ENCODE data around the gene NRGN.

Gene NRGN

DNA sequence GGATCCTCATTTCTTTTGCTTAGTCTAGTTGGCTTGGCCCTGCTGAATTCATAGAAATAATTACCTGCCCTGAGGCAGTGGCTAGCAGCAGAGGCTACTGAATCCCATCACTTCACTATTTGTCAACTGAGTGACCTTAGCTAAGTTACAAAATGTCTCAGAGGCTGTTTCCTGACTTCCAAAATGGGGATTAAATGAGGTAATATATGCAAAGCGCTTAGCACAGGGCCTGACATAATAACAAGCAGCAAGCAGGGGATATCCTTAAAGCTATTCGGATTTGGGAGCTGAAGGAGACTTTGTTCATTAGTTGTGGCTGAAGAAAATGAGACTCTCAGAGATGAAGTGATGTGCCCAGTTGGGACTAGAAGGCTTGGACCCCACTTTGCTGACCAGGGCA is 2.8 kb downstream of the NRGN start:
- Histone ChIP-seq H3K4me1 (ENCODE audit: control insufficient read depth, insufficient read depth, low read length) (peaks cover 19% of the 10 kb centered on the region), H3K9me3 (replicated peaks; ENCODE audit: low read length) (no peaks in the 10 kb centered on the region), H3K4me3 (ENCODE audit: low read length) (no peak overlapping the region), H3K27me3 (ENCODE audit: control insufficient read depth, insufficient read depth, low read length) (peaks cover 8% of the 10 kb centered on the region), H3K4me2 (ENCODE audit: low read length) (no peak overlapping the region), H3K9ac (ENCODE audit: low read depth, low read length) (no peak overlapping the region), H3K36me3 (ENCODE audit: insufficient read depth, low read length) (no peaks in the 10 kb centered on the region)

GRCh38 chr11:124743050-124743449 is 3.3 kb downstream of the NRGN start:
- H3K27me3 ChIP-seq (ENCODE audit: control insufficient read depth, insufficient read depth, low read length): peaks cover 6% of the 10 kb centered on the region
- peaks cover 19% of the 10 kb centered on the region for H3K4me1 ChIP-seq (ENCODE audit: control insufficient read depth, insufficient read depth, low read length)
- no peak overlapping the region for H3K9ac ChIP-seq (ENCODE audit: low read depth, low read length)
- H3K36me3 ChIP-seq (ENCODE audit: insufficient read depth, low read length): no peaks in the 10 kb centered on the region
- H3K9me3 ChIP-seq (replicated peaks; ENCODE audit: low read length): no peaks in the 10 kb centered on the region
- H3K4me2 ChIP-seq (ENCODE audit: low read length): no peak overlapping the region
- H3K4me3 ChIP-seq (ENCODE audit: low read length): no peak overlapping the region

- no peak overlapping the region for H3K4me3 ChIP-seq (ENCODE audit: low read length)
- H3K4me1 ChIP-seq (ENCODE audit: control insufficient read depth, insufficient read depth, low read length): peaks cover 24% of the 10 kb centered on the region
Observed at GRCh38 chr11:124745270-124745834, 5.6 kb downstream of the NRGN start.

DNA sequence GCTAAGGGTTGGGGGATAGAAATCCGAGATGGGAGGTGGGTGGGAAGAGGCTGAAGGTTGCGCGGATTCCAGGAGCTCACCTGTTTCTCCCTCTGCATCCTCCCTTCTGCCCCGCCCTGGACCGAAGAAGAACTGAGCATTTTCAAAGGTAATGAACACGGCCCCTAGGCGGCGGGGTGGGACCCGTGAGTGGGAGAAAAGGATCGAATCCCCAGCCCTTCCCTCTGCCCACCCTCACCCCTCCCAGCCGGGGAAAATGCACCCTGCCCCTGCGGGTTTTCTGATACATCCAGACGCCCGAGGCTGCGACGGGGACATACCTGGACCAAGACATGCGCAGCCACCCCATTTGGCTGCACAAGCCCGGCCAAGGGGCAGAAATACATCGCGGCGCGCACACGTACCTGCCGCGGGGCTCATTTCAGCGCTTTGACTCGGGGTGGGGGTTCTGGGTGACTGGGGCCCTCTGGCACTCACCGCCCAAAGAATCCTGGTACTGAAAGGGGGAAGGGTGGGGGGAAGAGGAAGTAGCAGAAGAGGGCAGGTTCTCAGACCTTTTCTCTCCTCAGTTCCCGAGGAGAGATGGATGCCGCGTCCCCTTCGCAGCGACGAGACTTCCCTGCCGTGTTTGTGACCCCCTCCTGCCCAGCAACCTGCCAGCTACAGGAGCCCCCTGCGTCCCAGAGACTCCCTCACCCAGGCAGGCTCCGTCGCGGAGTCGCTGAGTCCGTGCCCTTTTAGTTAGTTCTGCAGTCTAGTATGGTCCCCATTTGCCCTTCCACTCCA is 6.3 kb downstream of the NRGN start:
- Histone ChIP-seq H3K27me3 (ENCODE audit: control insufficient read depth, insufficient read depth, low read length) (peaks cover 4% of the 10 kb centered on the region), H3K9me3 (replicated peaks; ENCODE audit: low read length) (no peaks in the 10 kb centered on the region), H3K4me3 (ENCODE audit: low read length) (peak overlapping the region; percentile 75), H3K4me1 (ENCODE audit: control insufficient read depth, insufficient read depth, low read length) (peaks cover 19% of the 10 kb centered on the region), H3K9ac (ENCODE audit: low read depth, low read length) (peak overlapping the region; percentile 69), H3K4me2 (ENCODE audit: low read length) (peak overlapping the region; percentile 92), H3K36me3 (ENCODE audit: insufficient read depth, low read length) (no peaks in the 10 kb centered on the region)

More at GRCh38 chr11:124745270-124745834, 5.6 kb downstream of the NRGN start:
- peak overlapping the region; percentile 92 for H3K4me2 ChIP-seq (ENCODE audit: low read length)
- H3K27me3 ChIP-seq (ENCODE audit: control insufficient read depth, insufficient read depth, low read length): no peaks in the 10 kb centered on the region
- H3K9ac ChIP-seq (ENCODE audit: low read depth, low read length): no peak overlapping the region
- no peaks in the 10 kb centered on the region for H3K36me3 ChIP-seq (ENCODE audit: insufficient read depth, low read length)
- no peaks in the 10 kb centered on the region for H3K9me3 ChIP-seq (replicated peaks; ENCODE audit: low read length)

DNA sequence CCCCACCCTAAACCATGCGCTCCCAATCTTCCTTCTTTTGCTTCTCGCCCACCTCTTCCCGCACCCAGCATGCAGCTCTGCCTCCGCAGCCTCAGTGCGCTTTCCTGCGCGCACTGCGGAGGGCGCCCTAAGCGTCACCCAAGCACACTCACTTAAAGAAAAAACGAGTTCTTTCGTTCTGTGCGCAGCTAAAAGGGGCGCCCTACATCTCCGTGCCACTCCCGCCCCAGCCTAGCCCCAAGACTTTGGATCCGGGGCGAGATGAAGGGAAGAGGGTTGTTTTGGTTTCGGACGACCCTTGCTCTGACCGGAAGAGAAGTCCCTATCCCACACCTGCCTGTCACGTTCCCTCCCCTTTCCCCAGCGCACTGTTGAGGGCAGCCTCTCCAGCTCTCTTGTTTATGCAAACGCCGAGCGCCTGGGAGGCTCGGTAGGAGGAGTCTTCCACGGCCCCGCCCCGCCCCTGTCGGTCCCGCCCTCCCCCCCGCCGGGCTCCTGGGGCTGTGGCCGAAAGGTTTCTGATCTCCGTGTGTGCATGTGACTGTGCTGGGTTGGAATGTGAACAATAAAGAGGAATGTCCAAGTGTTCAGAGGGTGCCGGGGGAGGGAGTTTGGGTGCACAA is 7.0 kb downstream of the NRGN start:
- H3K9ac ChIP-seq (ENCODE audit: low read depth, low read length): peak overlapping the region; percentile 69
- H3K9me3 ChIP-seq (replicated peaks; ENCODE audit: low read length): no peaks in the 10 kb centered on the region
- H3K36me3 ChIP-seq (ENCODE audit: insufficient read depth, low read length): no peaks in the 10 kb centered on the region
- peaks cover 19% of the 10 kb centered on the region for H3K4me1 ChIP-seq (ENCODE audit: control insufficient read depth, insufficient read depth, low read length)
- peak overlapping the region; percentile 92 for H3K4me2 ChIP-seq (ENCODE audit: low read length)
- H3K4me3 ChIP-seq (ENCODE audit: low read length): peak overlapping the region; percentile 75
- peaks cover 7% of the 10 kb centered on the region for H3K27me3 ChIP-seq (ENCODE audit: control insufficient read depth, insufficient read depth, low read length)

GRCh38 chr11:124747406-124748099 is 7.8 kb downstream of the NRGN start:
- H3K4me1 ChIP-seq (ENCODE audit: control insufficient read depth, insufficient read depth, low read length): peaks cover 19% of the 10 kb centered on the region
- H3K4me2 ChIP-seq (ENCODE audit: low read length): no peak overlapping the region
- H3K36me3 ChIP-seq (ENCODE audit: insufficient read depth, low read length): no peaks in the 10 kb centered on the region
- no peak overlapping the region for H3K4me3 ChIP-seq (ENCODE audit: low read length)
- H3K9me3 ChIP-seq (replicated peaks; ENCODE audit: low read length): no peaks in the 10 kb centered on the region
- H3K27me3 ChIP-seq (ENCODE audit: control insufficient read depth, insufficient read depth, low read length): peaks cover 7% of the 10 kb centered on the region
- no peak overlapping the region for H3K9ac ChIP-seq (ENCODE audit: low read depth, low read length)

DNA sequence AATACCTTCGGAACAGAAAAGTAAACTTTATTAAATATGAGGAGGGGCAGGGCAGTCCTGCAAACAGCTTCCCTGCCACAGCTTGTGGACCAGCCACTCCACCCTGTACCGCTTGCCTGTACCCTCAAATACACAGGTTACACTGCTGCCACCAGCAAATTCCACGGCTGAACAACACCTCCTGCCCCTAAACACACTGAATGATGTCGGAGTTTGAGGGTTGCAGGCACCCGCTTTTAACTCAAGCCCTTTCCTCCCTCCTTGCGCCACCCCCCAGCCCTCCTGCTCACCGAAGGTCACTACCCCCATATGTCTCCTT is 8.3 kb downstream of the NRGN start:
- Histone ChIP-seq H3K9me3 (replicated peaks; ENCODE audit: low read length) (no peaks in the 10 kb centered on the region), H3K27me3 (ENCODE audit: control insufficient read depth, insufficient read depth, low read length) (peaks cover 7% of the 10 kb centered on the region)

DNA sequence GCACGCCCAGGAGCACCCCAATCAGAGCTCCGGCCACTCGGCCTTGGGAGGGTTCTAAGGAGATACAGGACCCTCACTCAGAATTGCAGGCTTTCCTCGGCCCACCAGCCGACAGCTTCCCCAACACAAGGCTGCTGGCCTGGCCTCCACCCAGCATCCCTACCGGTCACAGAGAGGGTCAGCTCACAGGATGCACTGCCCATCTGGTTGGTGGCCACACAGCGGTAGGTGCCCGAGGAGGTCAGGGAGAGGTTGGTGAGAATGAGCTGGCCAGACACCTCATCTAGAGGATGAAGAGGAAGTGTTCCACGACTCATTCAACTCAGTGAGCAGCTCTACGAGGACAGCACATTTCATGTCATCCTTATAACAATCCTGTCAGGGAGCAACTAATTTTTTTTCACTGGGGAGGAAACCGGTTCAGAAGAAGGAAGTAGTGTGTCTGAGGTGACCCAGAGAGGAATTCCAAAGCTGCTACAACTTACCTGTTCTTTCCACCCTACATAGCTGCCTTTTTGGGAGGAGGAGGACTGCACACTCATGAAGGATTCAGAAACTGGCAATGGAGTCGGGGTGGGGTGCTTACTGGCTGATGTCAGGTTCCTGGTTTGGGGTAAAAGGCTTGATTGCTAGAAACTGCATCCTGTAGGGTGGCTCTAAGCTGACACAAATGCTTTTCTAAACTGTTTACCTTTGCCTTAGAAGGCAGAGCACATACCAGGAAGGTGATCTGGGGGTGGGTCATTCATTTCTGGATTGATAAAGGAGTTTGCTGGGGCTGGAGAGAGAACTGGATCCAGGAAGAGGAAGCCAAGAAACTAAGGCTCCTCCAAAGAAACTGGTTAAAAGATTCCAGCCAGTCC is 9.0 kb downstream of the NRGN start:
- Histone ChIP-seq H3K27me3 (ENCODE audit: control insufficient read depth, insufficient read depth, low read length) (peaks cover 7% of the 10 kb centered on the region), H3K36me3 (ENCODE audit: insufficient read depth, low read length) (no peaks in the 10 kb centered on the region), H3K9me3 (replicated peaks; ENCODE audit: low read length) (no peaks in the 10 kb centered on the region), H3K4me2 (ENCODE audit: low read length) (no peak overlapping the region), H3K4me1 (ENCODE audit: control insufficient read depth, insufficient read depth, low read length) (peaks cover 19% of the 10 kb centered on the region), H3K4me3 (ENCODE audit: low read length) (no peak overlapping the region), H3K9ac (ENCODE audit: low read depth, low read length) (no peak overlapping the region)

More for the DNA sequence above, 8.3 kb downstream of the NRGN start:
- Histone ChIP-seq H3K36me3 (ENCODE audit: insufficient read depth, low read length) (no peaks in the 10 kb centered on the region), H3K9ac (ENCODE audit: low read depth, low read length) (no peak overlapping the region), H3K4me3 (ENCODE audit: low read length) (no peak overlapping the region), H3K4me1 (ENCODE audit: control insufficient read depth, insufficient read depth, low read length) (peaks cover 19% of the 10 kb centered on the region), H3K4me2 (ENCODE audit: low read length) (no peak overlapping the region)

DNA sequence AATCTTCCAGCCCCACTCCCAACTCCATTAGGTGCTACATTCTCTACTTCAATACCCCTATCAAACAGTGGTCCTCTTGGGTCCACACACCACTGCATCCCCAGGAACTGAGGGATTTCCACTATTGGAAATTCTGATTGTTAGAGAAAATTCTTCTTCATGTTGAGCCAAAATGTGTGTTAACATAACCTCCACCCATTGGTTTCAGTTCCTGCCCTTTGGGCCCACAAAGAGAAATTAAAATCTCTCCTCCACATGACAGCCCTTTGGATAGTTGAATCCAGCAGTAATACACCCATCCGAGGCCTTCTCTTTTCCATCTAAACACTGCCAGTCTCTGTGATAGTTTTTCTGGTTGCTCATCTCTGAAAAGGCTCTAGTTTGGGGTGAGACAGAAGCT is 10.2 kb downstream of the NRGN start:
- no peaks in the 10 kb centered on the region for H3K36me3 ChIP-seq (ENCODE audit: insufficient read depth, low read length)
- H3K4me1 ChIP-seq (ENCODE audit: control insufficient read depth, insufficient read depth, low read length): peaks cover 31% of the 10 kb centered on the region
- H3K4me2 ChIP-seq (ENCODE audit: low read length): no peak overlapping the region
- peaks cover 7% of the 10 kb centered on the region for H3K27me3 ChIP-seq (ENCODE audit: control insufficient read depth, insufficient read depth, low read length)
- no peak overlapping the region for H3K4me3 ChIP-seq (ENCODE audit: low read length)
- no peaks in the 10 kb centered on the region for H3K9me3 ChIP-seq (replicated peaks; ENCODE audit: low read length)
- H3K9ac ChIP-seq (ENCODE audit: low read depth, low read length): no peak overlapping the region

- peaks cover 7% of the 10 kb centered on the region for H3K27me3 ChIP-seq (ENCODE audit: control insufficient read depth, insufficient read depth, low read length)
- H3K9ac ChIP-seq (ENCODE audit: low read depth, low read length): no peak overlapping the region
- peaks cover 27% of the 10 kb centered on the region for H3K4me1 ChIP-seq (ENCODE audit: control insufficient read depth, insufficient read depth, low read length)
- H3K36me3 ChIP-seq (ENCODE audit: insufficient read depth, low read length): no peaks in the 10 kb centered on the region
- H3K9me3 ChIP-seq (replicated peaks; ENCODE audit: low read length): no peaks in the 10 kb centered on the region
- H3K4me2 ChIP-seq (ENCODE audit: low read length): no peak overlapping the region
- no peak overlapping the region for H3K4me3 ChIP-seq (ENCODE audit: low read length)
Observed at GRCh38 chr11:124751391-124751740, 11.6 kb downstream of the NRGN start.

All from skeletal muscle satellite cell (primary cell).